Effector memory CD8-positive, alpha-beta T cell (primary cell): ENCODE data around the gene PCED1B.

ENCODE experiments used
- ATAC-seq: fragments of 150-1000 bp; cut with Tn5 transposase; replicated peaks from 2 replicates; pipeline ENCODE4 v1.10.0; 2021; ENCODE audit warnings: mild to moderate bottlenecking, moderate library complexity
- DNase-seq, 3 experiments: peaks; one replicate each; pipeline ENCODE4 v3.0.0; 2021
- H3K27ac Mint-ChIP-seq, 2 donors: one replicate each; pipeline ENCODE4 v1.8.0; 2022; ENCODE audit warnings: mild to moderate bottlenecking in 2 of 2, mixed read lengths in 2 of 2, moderate library complexity in 2 of 2
- H3K27me3 Mint-ChIP-seq, 2 donors: one replicate each; pipeline ENCODE4 v1.8.0; 2022; ENCODE audit warnings: mixed read lengths in 2 of 2
- H3K36me3 Mint-ChIP-seq: one replicate; pipeline ENCODE4 v1.8.0; 2022; ENCODE audit warnings: mild to moderate bottlenecking, moderate library complexity, mixed read lengths; ENCODE audit not compliant: insufficient read depth
- H3K4me1 Mint-ChIP-seq, 2 donors: one replicate each; pipeline ENCODE4 v1.8.0; 2022; ENCODE audit warnings: low read depth in 2 of 2, mixed read lengths in 2 of 2
- H3K4me3 Mint-ChIP-seq, 2 donors: one replicate each; pipeline ENCODE4 v1.8.0; 2022; ENCODE audit warnings: mild to moderate bottlenecking in 2 of 2, mixed read lengths in 2 of 2, moderate library complexity in 2 of 2
- H3K9me3 Mint-ChIP-seq, 2 donors: one replicate each; pipeline ENCODE4 v1.8.0; 2022; ENCODE audit warnings: mixed read lengths in 2 of 2

The PCED1B gene

GRCh38 chr12:47088021-47088944, 8.9 kb downstream of the PCED1B start:
- DNase-seq (no peak), ATAC-seq (no peak)
- no peaks in the 10 kb centered on the region for H3K27me3 Mint-ChIP-seq
- H3K4me3 Mint-ChIP-seq: no peak overlapping the region
- H3K36me3 Mint-ChIP-seq: no peaks in the 10 kb centered on the region
- H3K27ac Mint-ChIP-seq: peak overlapping the region in 1 of 2 donors; percentile 55
- H3K4me1 Mint-ChIP-seq: peaks cover 24 to 42% of the 10 kb centered on the region in 2 donors
- H3K9me3 Mint-ChIP-seq: no peaks in the 10 kb centered on the region

GRCh38 chr12:47091009-47091408, 11.6 kb downstream of the PCED1B start:
- H3K27ac Mint-ChIP-seq: no peak overlapping the region
- peaks cover 4 to 36% of the 10 kb centered on the region in 2 donors for H3K4me1 Mint-ChIP-seq
- no peak overlapping the region for H3K4me3 Mint-ChIP-seq
- DNase-seq: no peak
- no peak for ATAC-seq
- no peaks in the 10 kb centered on the region for H3K27me3 Mint-ChIP-seq
- H3K36me3 Mint-ChIP-seq: no peaks in the 10 kb centered on the region
- no peaks in the 10 kb centered on the region for H3K9me3 Mint-ChIP-seq

GRCh38 chr12:47094804-47095203, 15.4 kb downstream of the PCED1B start:
- no peaks in the 10 kb centered on the region for H3K9me3 Mint-ChIP-seq
- no peaks in the 10 kb centered on the region for H3K27me3 Mint-ChIP-seq
- ATAC-seq (no peak), DNase-seq (no peak)
- H3K27ac Mint-ChIP-seq: peak overlapping the region; percentile 23 to 84
- H3K4me1 Mint-ChIP-seq: peaks cover 4 to 36% of the 10 kb centered on the region in 2 donors
- no peak overlapping the region for H3K4me3 Mint-ChIP-seq
- H3K36me3 Mint-ChIP-seq: no peaks in the 10 kb centered on the region

GRCh38 chr12:47095446-47096236, 16.2 kb downstream of the PCED1B start:
- Mint-ChIP-seq H3K9me3 (no peaks in the 10 kb centered on the region), H3K4me1 (peaks cover 4 to 36% of the 10 kb centered on the region in 2 donors), H3K27ac (peak overlapping the region in 1 of 2 donors; percentile 47), H3K36me3 (no peaks in the 10 kb centered on the region), H3K4me3 (no peak overlapping the region), H3K27me3 (no peaks in the 10 kb centered on the region)
- DNase-seq (no peak), ATAC-seq (no peak)

GRCh38 chr12:47097276-47097896, 18.0 kb downstream of the PCED1B start:
- ATAC-seq (no peak), DNase-seq (no peak)
- no peak overlapping the region for H3K4me3 Mint-ChIP-seq
- no peaks in the 10 kb centered on the region for H3K27me3 Mint-ChIP-seq
- H3K9me3 Mint-ChIP-seq: no peaks in the 10 kb centered on the region
- H3K4me1 Mint-ChIP-seq: peaks cover 3 to 28% of the 10 kb centered on the region in 2 donors
- H3K27ac Mint-ChIP-seq: no peak overlapping the region
- H3K36me3 Mint-ChIP-seq: no peaks in the 10 kb centered on the region

- DNase-seq (no peak), ATAC-seq (no peak)
- Mint-ChIP-seq H3K27me3 (no peaks in the 10 kb centered on the region), H3K4me1 (peaks cover 2 to 24% of the 10 kb centered on the region in 2 donors), H3K9me3 (no peaks in the 10 kb centered on the region), H3K27ac (no peak overlapping the region), H3K4me3 (no peak overlapping the region), H3K36me3 (no peaks in the 10 kb centered on the region)
These were observed 18.7 kb downstream of the PCED1B start for GRCh38 chr12:47098099-47098498.

- Mint-ChIP-seq H3K4me1 (peaks cover 4 to 9% of the 10 kb centered on the region in 2 donors), H3K36me3 (no peaks in the 10 kb centered on the region), H3K27ac (peak overlapping the region in 1 of 2 donors; percentile 3), H3K4me3 (no peak overlapping the region), H3K9me3 (no peaks in the 10 kb centered on the region), H3K27me3 (no peaks in the 10 kb centered on the region)
- no peak for ATAC-seq
- DNase-seq: no peak
These were observed 20.2 kb downstream of the PCED1B start for GRCh38 chr12:47099610-47100009.

- Mint-ChIP-seq H3K4me3 (no peak overlapping the region), H3K9me3 (no peaks in the 10 kb centered on the region), H3K4me1 (peaks cover 4 to 5% of the 10 kb centered on the region in 2 donors), H3K27me3 (no peaks in the 10 kb centered on the region), H3K36me3 (no peaks in the 10 kb centered on the region), H3K27ac (no peak overlapping the region)
- ATAC-seq (no peak), DNase-seq (no peak)
These were observed 20.7 kb downstream of the PCED1B start for GRCh38 chr12:47100160-47100559.

GRCh38 chr12:47102406-47102805, 23.0 kb downstream of the PCED1B start:
- no peaks in the 10 kb centered on the region for H3K9me3 Mint-ChIP-seq
- H3K27ac Mint-ChIP-seq: no peak overlapping the region
- DNase-seq (no peak), ATAC-seq (no peak)
- H3K27me3 Mint-ChIP-seq: no peaks in the 10 kb centered on the region
- peaks cover 4% of the 10 kb centered on the region for H3K36me3 Mint-ChIP-seq
- peaks cover 2 to 3% of the 10 kb centered on the region in 2 donors for H3K4me1 Mint-ChIP-seq
- no peak overlapping the region for H3K4me3 Mint-ChIP-seq

GRCh38 chr12:47102845-47103651, 23.6 kb downstream of the PCED1B start:
- Mint-ChIP-seq H3K27ac (no peak overlapping the region), H3K27me3 (no peaks in the 10 kb centered on the region)
- no peak for DNase-seq

GRCh38 chr12:47105914-47106674, 26.7 kb downstream of the PCED1B start:
- no peak overlapping the region for H3K27ac Mint-ChIP-seq
- no peak overlapping the region for H3K4me3 Mint-ChIP-seq
- peaks cover 4 to 15% of the 10 kb centered on the region in 2 donors for H3K4me1 Mint-ChIP-seq
- H3K9me3 Mint-ChIP-seq: no peaks in the 10 kb centered on the region
- no peaks in the 10 kb centered on the region for H3K27me3 Mint-ChIP-seq
- peaks cover 4% of the 10 kb centered on the region for H3K36me3 Mint-ChIP-seq
- DNase-seq (no peak), ATAC-seq (no peak)

More at GRCh38 chr12:47102845-47103651, 23.6 kb downstream of the PCED1B start:
- Mint-ChIP-seq H3K4me3 (no peak overlapping the region), H3K9me3 (no peaks in the 10 kb centered on the region), H3K4me1 (peaks cover 2 to 4% of the 10 kb centered on the region in 2 donors), H3K36me3 (peaks cover 4% of the 10 kb centered on the region)
- ATAC-seq: no peak

- H3K9me3 Mint-ChIP-seq: no peaks in the 10 kb centered on the region
- DNase-seq (no peak), ATAC-seq (no peak)
- no peaks in the 10 kb centered on the region for H3K27me3 Mint-ChIP-seq
- H3K4me1 Mint-ChIP-seq: peaks cover 12 to 25% of the 10 kb centered on the region in 2 donors
- no peak overlapping the region for H3K4me3 Mint-ChIP-seq
- peaks cover 4% of the 10 kb centered on the region for H3K36me3 Mint-ChIP-seq
- peak overlapping the region in 1 of 2 donors; percentile 52 for H3K27ac Mint-ChIP-seq
These were observed 28.0 kb downstream of the PCED1B start for GRCh38 chr12:47107446-47107845.
